ENCODE data around the gene TADA2B.
"Not testable (repeated sequence)": the region's sequence is repeated elsewhere in the genome, so short reads cannot be mapped to it uniquely, and the experiment has no call there.

The TADA2B gene

DNA sequence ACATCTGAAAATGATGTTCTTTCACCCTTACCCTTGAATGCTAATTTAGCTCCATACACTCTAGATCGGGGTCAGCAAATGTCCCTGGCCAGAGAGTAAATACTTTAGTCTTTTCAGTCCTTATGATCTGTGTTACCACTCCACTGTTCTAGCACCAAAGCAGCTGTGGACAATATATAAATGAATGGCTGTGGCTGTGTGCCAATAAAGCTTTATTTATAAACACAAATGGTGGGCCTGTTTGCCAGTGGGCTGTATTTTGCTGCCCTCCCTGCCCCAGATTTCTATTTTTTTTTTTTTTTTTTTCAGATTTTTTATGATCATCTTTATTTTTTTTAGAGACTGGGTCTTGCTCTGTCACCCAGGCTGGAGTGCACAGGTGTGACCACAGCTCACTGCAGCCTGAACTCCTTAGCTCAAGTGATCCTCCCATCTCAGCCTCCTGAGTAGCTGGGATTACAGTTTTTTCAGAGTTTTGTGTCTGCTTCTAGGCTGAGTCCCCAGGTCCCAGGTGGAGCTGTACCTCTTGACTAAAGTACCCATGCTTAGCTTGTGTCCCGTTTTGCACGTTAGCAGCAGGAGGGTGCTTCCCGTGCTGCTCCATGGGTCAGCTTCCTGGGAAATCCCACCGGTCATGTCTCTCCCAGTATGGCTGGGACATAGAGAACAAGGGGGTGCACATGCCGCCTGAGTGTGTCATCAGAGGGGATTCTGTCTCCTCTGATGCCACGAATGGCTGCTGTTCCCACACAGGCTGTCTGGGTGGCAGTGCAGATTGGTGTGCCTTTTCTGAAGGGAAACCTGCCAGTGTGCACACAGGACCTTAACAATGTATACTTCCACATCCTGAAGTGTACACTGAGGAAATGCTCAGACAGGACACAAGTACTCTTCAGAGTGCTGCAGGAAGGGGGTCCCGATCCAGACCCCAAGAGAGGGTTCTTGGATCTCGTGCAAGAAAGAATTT is 40.7 kb downstream of the TADA2B start:
- no peak for DNase-seq

DNA sequence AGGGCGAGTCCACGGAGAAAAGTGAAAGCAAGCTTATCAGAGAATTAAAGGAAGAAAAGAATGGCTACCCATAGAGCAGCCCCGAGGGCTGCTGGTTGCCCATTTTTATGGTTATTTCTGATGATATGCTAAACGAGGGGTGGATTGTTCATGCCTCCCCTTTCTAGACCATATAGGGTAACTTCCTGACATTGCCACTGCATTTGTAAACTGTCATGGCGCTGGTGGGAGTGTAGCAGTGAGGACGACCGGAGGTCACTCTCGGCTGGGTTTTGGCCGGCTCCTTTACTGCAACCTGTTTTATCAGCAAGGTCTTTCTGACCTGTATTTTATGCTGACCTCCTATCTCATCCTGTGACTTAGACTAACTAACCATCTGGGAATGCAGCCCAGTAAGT is 41.4 kb downstream of the TADA2B start:
- DNase-seq = not testable (repeated sequence)

GRCh38 chr4:7086384-7086783 is 43.2 kb downstream of the TADA2B start:
- no peak for DNase-seq

DNA sequence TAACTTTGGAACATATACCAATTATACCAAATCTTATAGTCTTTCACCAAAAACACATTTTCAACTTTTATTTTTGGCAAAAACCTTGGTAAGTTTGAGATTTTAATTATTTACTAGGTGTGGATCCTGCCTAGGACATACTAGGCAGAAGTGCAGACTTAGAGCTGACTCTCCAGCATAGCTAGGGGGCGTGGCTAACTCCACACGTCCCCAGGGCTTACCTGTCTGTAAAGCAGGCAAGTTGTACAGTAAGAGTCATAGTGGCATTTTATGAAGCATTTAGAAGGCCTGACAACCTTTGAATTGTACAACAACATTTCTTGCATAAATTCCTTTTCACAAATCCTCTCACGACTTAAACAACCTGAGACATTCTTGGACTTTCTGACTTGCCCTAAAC is 43.9 kb downstream of the TADA2B start:
- no peak for DNase-seq

DNA sequence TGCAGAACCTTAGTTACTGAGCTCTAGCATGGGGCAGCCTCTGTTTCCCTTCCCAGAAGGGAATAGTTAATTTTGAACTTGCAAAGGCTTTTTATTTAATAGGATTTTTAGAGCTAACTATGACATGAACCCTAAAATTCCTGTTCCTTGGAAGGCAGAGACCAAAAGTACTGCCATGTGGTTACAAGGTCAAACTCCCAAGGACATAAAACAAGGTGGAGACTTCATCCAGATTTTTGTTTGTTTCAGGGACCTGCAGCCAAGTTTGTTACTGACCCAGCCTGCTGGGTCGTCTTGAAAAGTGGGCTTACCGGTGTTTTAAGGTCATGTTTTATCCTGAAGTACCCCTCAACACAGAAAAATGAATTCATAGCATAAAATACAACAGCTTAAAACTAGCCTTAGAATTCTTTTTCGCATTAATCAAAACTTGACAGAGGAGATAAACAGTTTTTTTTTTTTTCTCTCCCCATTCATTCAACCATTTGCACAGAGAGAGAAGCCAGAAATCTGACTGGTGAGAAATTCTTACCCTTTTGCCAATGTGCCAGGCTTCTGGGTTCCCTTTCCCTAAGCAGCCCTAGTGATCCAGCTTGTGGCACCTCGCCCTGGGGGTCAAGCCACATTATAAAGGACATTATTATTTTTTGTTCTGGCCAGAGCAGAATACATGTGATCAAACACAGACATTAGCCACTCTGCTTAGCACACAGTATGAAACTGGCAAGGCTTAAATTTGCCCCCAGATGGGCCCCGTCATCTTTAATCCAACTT is 46.2 kb downstream of the TADA2B start:
- no peak for DNase-seq

- no peak for DNase-seq
These were observed 48.9 kb downstream of the TADA2B start for GRCh38 chr4:7092026-7092425.

- no peak for DNase-seq
These were observed 51.7 kb downstream of the TADA2B start for GRCh38 chr4:7094916-7095315.

- no peak for DNase-seq
These were observed 52.5 kb downstream of the TADA2B start for GRCh38 chr4:7095611-7096155.

DNA sequence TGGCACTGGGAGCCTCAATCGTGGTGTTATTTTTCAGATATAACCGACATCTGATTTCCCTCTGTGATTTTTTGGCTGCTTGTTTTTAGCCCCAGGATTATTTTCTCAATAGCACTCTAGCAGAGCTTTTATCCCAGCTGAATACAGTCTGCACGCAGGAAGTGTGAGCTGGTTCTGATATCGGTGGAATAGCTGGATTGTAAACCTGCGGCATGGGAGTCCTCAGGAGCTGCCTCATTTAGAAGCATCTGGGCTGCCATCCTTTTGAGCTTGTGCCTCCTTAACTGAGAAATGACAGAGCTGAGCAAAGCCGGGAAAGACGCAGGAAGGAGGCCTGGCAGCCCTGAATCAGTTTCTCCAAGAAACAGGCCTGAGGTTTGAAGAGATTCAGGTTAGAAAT is 53.1 kb downstream of the TADA2B start:
- no peak for DNase-seq

DNA sequence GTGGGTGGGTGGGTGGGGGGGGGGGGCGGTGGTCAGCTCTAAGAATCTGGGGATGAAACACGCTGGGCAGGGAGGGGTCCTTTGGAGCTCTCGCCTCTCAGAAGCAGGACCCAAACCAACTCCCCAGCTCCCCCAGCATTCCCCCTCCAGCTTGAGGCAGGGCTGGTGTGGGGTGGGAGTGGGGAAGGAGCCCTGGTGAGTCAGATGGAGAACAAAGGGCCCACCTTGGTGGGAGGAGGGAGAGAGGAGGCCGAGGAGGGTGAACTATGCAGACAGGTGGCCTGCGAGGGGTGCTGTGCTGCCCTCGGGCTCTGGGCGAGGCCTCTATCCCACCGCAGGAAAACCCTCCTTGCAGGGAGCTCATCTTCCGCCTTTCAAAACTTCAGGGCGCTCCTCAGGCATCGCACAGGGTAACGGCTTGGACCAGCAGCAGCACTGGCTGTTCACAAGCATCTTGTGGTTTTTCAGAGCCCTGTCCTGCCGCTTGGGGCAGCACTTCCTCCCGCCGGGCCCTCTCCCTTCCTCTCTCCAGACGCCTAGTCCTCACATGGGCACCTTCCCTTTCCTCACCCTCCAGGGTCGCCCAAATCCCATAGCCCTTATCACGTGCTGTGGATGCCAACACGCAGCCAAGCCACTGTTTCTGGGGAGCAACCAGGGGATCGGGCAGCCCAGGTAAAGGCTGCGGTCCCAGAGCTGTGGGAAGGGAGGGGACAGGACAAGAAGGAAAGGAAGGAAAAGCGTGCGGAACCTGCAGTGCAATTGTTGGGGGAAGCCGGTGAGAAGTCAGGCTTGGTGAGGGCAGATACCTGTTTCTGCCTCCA is 58.7 kb downstream of the TADA2B start:
- DNase-seq = peak; percentile 18

- not testable (repeated sequence) for DNase-seq
These were observed 59.3 kb downstream of the TADA2B start for GRCh38 chr4:7102516-7102909.

DNA sequence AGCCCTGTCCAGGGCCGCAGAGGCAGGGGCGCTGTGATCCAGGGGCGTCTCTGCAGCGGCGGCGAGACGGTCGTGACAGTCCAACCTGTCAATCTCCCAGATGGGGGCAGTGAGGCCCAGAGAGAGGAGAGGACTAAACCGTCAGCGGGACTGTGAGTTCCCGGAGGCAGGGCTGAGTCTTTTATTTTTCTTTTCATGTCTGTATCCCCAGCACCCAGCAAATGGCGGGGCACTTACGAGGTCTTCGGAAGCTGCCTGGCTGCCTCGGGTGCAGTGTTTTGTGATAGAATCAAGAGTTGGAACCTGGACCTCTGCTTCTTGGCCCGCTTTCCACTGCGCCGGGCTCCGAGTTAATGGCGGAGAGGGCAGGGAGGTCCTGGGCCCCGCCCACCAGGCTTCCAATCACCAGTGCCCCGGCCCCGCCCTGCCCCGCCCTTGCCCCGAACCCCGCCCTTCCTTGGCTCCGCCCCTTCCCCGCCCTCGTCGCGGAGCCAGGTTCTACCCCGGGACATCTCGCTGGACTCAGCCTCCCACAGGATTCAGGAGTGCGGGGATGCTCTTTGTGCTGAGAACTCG is 59.9 kb downstream of the TADA2B start:
- DNase-seq = no peak

GRCh38 chr4:7103607-7104365 is 60.6 kb downstream of the TADA2B start:
- no peak for DNase-seq

DNA sequence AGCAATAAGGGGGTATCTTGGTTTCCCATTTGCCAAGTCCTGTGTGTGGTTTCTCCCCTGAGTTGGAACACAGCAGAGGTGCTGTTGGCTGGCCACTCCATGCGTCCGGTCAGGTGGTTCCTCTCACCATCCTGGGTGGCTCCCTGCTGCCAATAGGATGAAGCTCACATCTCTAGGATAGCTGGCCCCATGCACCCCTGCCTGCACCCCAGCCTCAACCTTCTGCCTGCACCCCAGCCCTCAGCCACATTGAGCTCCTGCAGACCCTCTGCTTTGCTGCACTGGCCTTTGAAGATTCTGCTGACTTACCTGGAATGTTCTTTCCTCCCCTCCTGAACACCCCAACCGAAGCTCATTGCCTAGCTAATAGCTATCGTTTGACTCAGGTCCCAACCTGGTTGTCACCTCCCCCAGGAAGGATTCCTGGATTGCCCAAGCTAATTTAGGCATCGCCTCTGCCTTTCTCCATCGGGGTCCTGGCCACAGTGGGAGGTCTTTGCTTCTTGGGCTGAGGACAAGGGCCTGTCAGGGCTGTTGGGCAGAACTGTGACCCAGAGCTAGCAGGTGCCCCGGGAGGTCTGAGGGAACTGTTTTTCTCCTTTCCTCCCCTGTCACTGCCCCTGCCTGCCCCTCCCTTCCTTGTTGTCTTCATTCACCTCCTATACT is 61.3 kb downstream of the TADA2B start:
- no peak for DNase-seq

DNA sequence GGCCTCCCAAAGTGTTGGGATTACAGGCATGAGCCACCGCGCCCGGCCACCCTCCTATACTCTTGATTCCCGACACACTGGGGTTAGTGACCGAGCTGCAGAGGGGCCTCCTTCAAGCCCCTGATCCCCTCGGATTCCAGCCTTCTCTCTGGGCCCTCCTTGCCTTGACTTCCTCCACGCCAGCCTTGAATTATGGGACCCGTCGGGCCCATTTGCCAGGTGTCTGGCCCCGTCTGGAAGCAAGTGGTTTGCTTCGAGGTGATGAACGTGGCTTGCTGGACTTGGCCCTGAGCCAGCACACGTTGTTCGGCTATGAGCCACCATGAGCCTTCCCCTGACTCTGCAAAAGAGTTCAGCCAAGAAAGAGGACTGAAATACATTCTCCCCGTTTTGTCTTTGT is 62.1 kb downstream of the TADA2B start:
- DNase-seq = no peak

- DNase-seq = no peak
These were observed 64.2 kb downstream of the TADA2B start for GRCh38 chr4:7107166-7107905.
